HG03460 (cell line): ENCODE results near the gene PAK1IP1.
"Not testable (repeated sequence)": the region's sequence is repeated elsewhere in the genome, so short reads cannot be mapped to it uniquely, and the experiment has no call there.

Experiments
- ATAC-seq: cut with Tn5 transposase; IDR thresholded peaks from one replicate; pipeline ENCODE4 v1.9.1; 2021; ENCODE audit not compliant: unreplicated experiment

The PAK1IP1 gene

DNA sequence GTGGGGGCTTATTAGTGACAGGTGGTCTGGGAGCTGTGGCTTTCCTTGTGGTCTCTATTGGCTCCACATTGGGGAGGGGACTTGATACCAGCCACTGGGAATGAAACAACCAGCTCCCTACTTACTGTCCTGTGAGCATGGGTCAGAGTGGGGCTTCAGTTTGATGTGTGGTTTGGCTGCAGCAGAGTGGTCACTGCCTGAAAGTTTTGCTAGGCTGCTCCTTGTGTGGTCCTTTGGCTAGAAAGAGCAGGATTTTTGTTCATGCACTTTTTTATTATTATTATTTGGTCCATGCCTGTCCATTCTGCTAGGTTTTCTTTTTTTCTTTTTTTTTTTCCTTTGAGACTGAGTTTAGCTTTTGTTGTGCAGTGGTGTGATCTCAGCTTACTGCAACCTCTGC is 45.3 kb downstream of the PAK1IP1 start:
- ATAC-seq = no peak

DNA sequence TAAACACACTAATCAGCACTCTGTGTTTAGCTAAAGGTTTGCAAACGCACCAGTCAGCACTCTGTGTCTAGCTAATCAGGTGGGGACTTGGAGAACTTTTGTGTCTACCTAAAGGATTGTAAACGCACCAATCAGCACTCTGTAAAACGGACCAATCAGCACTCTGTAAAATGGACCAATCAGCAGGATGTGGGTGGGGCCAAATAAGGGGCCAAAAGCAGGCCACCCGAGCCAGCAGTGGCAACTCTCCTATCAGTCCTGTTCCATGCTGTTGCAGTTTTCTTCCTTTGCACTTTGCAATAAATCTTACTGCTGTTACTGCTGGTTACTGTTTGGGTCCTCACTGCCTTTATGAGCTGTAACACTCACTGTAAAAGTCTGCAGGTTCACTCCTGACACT is 46.9 kb downstream of the PAK1IP1 start:
- not testable (repeated sequence) for ATAC-seq

DNA sequence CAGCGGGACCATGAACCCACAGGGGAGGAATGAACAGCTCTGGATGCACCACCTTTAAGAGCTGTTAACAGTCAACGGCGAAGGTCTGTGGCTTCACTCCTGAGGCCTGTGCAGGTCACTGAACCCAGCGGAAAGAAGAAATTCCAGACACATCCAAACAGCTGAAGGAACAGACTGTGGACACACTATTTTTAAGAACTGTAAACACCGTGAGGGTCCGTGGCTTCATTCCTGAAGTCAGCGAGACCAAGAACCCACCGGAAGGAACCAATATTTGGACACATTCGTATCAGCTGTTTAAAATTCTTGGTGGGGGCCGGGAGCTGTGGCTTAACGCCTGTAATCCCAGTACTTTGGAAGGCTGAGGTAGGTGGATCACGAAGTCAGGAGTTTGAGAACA is 47.5 kb downstream of the PAK1IP1 start:
- ATAC-seq = no peak

DNA sequence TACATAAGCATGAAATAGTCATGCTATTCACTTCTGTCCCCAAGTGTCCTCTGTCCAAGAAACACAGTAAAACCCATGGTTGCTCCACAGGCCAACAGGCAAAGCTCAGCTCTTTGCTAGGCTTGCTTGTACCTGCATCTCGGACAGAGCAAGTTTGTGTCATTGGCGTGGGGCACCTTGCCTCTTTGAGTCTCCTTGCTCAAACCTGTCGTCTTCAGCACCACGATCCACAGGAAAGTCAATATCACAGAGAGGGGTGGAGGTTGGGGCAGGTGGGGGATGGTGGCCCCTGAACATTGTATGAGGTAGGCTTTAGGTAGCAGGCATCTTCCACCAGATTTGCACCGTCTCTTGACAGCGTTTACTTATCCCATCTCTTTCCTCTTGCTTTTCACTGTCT is 48.7 kb downstream of the PAK1IP1 start:
- no peak for ATAC-seq

DNA sequence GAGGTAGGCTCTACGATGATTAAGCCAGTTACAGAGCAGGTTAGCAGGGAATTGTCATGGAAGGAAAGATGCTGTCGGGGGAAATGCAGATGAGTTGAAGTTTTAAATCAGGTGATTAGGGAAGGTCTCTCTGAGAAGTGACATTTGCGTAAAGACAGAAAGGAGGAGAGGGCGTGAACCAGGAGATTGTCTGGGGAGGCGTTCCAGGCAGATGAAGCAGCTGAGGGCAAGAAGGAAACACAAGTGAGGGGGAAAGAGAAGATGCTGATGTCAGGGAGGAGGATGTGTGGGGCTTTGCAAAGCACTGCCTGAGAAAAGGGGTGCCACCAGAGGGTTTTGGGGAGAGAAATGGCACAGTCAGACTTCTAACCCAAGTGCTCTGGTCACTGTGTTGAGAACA is 50.3 kb downstream of the PAK1IP1 start:
- no peak for ATAC-seq

DNA sequence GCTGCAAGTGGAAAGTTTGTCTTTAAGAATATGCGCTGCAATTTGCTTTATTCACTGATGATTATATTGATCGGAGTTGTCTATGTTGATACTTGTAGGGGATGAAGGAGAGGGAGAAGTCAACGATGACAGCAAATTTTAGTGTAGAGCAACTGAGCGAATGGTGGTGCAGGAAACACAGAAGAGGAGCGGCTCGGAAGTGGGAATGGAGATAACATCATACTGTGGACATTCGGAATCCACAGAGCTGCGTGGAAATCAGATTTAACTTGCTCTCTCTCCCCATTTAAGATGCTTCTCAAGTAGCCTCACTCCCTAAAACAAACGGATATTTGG is 52.1 kb downstream of the PAK1IP1 start:
- ATAC-seq = no peak

DNA sequence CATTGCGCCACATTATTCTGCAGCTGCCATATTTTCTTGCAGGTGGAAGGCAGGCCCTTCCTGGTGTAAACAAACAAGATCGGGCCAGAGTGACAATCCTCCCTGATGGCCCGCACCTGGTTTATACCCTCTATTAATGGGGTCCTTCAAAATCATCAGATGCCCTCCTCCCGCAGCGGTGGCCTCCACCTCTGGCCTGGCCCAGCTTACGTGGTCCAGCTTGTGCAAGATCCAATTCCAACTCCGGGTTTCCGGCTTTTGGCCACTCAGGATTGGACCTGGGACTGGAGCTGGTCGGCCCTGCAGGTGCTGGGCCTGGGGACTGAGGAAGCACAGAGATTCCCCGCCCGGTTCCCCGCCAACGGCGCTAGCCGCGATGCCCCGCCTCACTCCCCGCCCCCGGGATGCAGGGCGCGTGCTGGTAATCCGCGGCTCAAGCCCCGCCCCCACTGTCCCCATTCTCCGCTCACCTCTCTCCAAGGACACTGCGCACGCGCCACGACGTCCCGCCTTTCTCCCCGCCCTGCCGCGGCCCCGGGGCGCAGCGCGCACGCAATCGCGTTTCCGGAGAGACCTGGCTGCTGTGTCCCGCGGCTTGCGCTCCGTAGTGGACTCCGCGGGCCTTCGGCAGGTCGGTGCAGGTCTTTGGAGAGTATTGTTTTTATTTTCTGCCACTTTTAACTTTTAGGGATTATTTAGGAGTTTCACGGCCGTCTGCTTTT is 52.6 kb downstream of the PAK1IP1 start, which contains the start of gene TMEM14B:
Gene TMEM14B, plus strand, starts transcription at position 555 of the 722 bp plus-strand sequence. CDS start 1,441 bp downstream, outside the sequence.
- peak; percentile 96 for ATAC-seq

DNA sequence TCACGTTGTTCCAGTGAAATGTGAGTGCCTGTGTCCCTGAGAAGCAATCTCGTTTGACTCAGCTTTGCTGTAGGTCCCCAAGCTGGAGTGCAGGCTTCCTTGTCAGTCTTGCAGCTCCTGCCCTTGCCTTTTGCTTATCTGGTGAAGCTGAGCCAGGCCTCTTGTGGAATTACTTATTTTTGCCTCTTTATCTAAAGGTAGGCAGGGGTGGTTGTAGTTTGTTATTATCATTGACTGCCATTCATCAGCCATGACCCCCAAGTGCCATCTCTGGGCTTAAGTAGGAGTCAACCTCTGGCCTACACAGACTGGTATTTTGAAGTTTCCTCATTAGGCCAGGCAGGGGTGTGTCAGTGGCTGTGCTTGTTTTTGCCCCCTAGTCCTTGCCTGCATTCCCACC is 55.0 kb downstream of the PAK1IP1 start:
- no peak for ATAC-seq

DNA sequence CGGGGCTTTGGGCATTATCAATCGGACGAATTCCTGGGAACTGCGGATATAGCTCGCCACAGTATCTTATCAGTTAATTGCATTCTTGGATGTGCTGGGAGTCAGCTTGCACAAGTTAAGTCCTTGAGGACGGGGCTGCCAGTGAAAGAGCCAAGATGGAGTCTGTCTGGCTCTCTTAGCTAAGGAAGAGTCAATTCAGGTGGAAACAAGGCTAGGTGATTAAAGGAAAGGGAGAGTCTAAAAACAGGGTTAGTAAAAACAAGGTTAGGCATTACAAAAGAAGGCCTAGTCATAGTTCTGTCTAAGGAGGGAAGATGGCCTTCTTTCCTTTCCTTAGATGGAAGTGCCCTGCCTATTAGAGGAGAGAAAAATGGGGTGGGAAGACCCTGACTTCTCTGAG is 55.8 kb downstream of the PAK1IP1 start:
- ATAC-seq = not testable (repeated sequence)

DNA sequence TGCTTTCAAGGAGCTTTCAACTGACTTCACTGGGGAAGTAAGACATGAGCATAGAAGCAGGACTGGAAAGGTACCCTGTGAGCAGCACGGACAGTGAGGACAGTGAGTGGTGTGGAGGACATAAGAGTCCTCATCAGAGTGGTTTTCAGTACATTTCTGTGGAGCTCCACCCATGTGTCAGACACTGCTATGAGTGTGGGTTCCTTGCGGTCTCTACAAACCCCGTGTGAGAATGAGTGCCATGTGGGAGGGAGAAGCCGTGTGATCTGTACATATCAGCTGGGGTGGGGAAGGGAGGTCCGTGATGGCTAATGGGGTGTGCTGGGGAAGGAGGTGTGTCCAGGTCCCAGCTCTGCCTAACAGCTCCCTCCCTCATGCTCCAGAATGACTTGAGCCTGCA is 57.0 kb downstream of the PAK1IP1 start:
- not testable (repeated sequence) for ATAC-seq

DNA sequence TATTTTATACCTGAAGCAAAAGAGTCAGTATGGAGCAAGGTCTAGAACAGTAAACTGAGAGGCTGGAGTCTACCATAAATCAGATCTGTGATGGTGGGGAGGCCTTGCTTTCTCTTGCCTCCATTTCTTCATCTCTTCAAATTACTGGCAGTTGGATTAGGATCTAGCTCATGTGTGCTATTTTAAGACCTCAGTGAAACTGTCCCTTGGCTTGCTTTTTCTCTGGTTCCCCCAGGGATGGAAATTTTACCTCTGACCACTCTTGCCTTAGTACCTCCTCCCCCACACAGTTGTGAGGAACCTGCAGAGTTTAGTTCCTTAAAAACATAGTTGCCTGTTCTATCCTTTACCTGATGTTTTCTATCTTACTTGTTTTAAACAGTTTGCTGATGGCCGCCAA is 61.3 kb downstream of the PAK1IP1 start:
- no peak for ATAC-seq
